B cell (primary cell): Measurements from ENCODE around the gene OR5K3. TPM values are rescaled to one million over a fixed set of nuclear protein-coding genes. Genes with fewer than 3 reads are reported as not detected.

Experiments
- ATAC-seq: fragments of 200-7000 bp; cut with Tn5 transposase; one replicate; pipeline ENCODE4 v1.10.0; 2021; ENCODE audit warnings: low read depth, mild to moderate bottlenecking, moderate number of reproducible peaks, moderate library complexity
- CTCF ChIA-PET: fragments of 350-600 bp; sonication (Branson Sonifier 250); formaldehyde crosslinking; loops from one replicate; lab custom pipeline; 2021; ENCODE audit warnings: antibody characterized with exemption, inconsistent platforms; lab: Charles Lee
- POLR2A ChIA-PET: fragments of 350-600 bp; sonication (Branson Sonifier 250); formaldehyde crosslinking; loops from one replicate; lab custom pipeline; 2021; ENCODE audit warnings: antibody characterized with exemption; lab: Charles Lee
- DNase-seq: peaks from one replicate; pipeline ENCODE4 v3.0.0; 2013
- H2AFZ ChIP-seq: 2 replicates; pipeline ENCODE4 v1.6.1; 2012; ENCODE audit warnings: mild to moderate bottlenecking, low read depth, low read length; ENCODE audit not compliant: insufficient read depth, poor library complexity, severe bottlenecking
- H3K27ac ChIP-seq, 2 donors: 1 replicate in 1 of 2; 2 replicates in 1 of 2; pipeline ENCODE4 v1.5.1; 2012 to 2013; ENCODE audit warnings: low read length in 2 of 2, mild to moderate bottlenecking in 2 of 2, moderate library complexity in 1 of 2
- H3K27me3 ChIP-seq, 4 experiments: fragments of 200-600 bp in 1 of 4; sonication (generic) in 1 of 4; replicated peaks in 1 of 4; 1 replicate in 2 of 4; 2 replicates in 2 of 4; pipeline versions ENCODE4 v1.6.1 to v1.7.0; 2013 to 2016; ENCODE audit warnings: low read length in 3 of 4, mild to moderate bottlenecking in 2 of 4, mixed read lengths in 1 of 4, moderate library complexity in 1 of 4; ENCODE audit not compliant: insufficient read depth in 4 of 4, control insufficient read depth in 3 of 4; ENCODE audit errors: control extremely low read depth in 1 of 4
- H3K36me3 ChIP-seq, 2 experiments: replicated peaks in 1 of 2; 1 replicate in 1 of 2; 2 replicates in 1 of 2; pipeline versions ENCODE4 v1.6.1 to v1.7.1; 2013; ENCODE audit warnings: low read length in 1 of 2; ENCODE audit not compliant: insufficient read depth in 2 of 2, control insufficient read depth in 1 of 2; ENCODE audit errors: control extremely low read depth in 1 of 2, extremely low read depth in 1 of 2
- H3K4me1 ChIP-seq, 2 donors: fragments of 200-600 bp in 1 of 2; sonication (generic) in 1 of 2; 1 replicate in 1 of 2; 2 replicates in 1 of 2; pipeline versions ENCODE4 v1.5.1 to v1.6.1; 2013 to 2017; ENCODE audit warnings: low read length in 2 of 2; ENCODE audit not compliant: control insufficient read depth in 2 of 2, insufficient read depth in 2 of 2
- H3K4me2 ChIP-seq: replicated peaks from 2 replicates; pipeline ENCODE3; 2012; ENCODE audit warnings: mild to moderate bottlenecking, low read depth, low read length; ENCODE audit not compliant: poor library complexity, severe bottlenecking
- H3K4me3 ChIP-seq, 5 experiments: fragments of 200-600 bp in 1 of 5; sonication (generic) in 1 of 5; 1 replicate in 3 of 5; 2 replicates in 2 of 5; pipeline versions ENCODE4 v1.5.1 to v1.7.0; 2011 to 2016; ENCODE audit warnings: low read length in 4 of 5, mild to moderate bottlenecking in 4 of 5, low read depth in 2 of 5, control low read depth in 1 of 5, moderate library complexity in 1 of 5; ENCODE audit not compliant: insufficient read depth in 1 of 5; ENCODE audit errors: control extremely low read depth in 1 of 5, extremely low read depth in 1 of 5
- H3K79me2 ChIP-seq: fragments of 200-600 bp; sonication (generic); one replicate; pipeline ENCODE4 v1.6.0; 2016; ENCODE audit warnings: low read length; ENCODE audit not compliant: control insufficient read depth, insufficient read depth
- H3K9ac ChIP-seq: fragments of 200-600 bp; sonication (generic); 2 replicates; pipeline ENCODE4 v1.6.1; 2017; ENCODE audit warnings: mild to moderate bottlenecking, low read length, moderate library complexity
- H3K9me3 ChIP-seq, 3 donors: one replicate each; pipeline versions ENCODE4 v1.6.1 to v1.7.1; 2013; ENCODE audit warnings: low read length in 2 of 3; ENCODE audit not compliant: control insufficient read depth in 2 of 3, insufficient read depth in 1 of 3; ENCODE audit errors: control extremely low read depth in 1 of 3
- H4K20me1 ChIP-seq: 2 replicates; pipeline ENCODE4 v1.6.0; 2012; ENCODE audit warnings: mild to moderate bottlenecking, low read length; ENCODE audit not compliant: insufficient read depth, control insufficient read depth, poor library complexity, severe bottlenecking
- H3K27ac Mint-ChIP-seq: one replicate; pipeline ENCODE4 v1.8.0; 2021; ENCODE audit warnings: mixed read lengths
- H3K27me3 Mint-ChIP-seq: one replicate; pipeline ENCODE4 v1.8.0; 2021; ENCODE audit warnings: mixed read lengths
- H3K4me1 Mint-ChIP-seq: one replicate; pipeline ENCODE4 v1.8.0; 2021; ENCODE audit warnings: mixed read lengths
- H3K4me3 Mint-ChIP-seq: one replicate; pipeline ENCODE4 v1.8.0; 2021; ENCODE audit warnings: mixed read lengths
- H3K9me3 Mint-ChIP-seq: one replicate; pipeline ENCODE4 v1.8.0; 2022; ENCODE audit warnings: mixed read lengths; ENCODE audit not compliant: insufficient read depth
- CTCF ChIP-seq: fragments of 200-600 bp; IDR thresholded peaks from one replicate; pipeline ENCODE4 v1.8.0; 2022; ENCODE audit warnings: antibody characterized with exemption, mild to moderate bottlenecking
- EZH2 ChIP-seq: IDR thresholded peaks from 2 replicates; pipeline ENCODE4 v1.6.1; 2012; ENCODE audit warnings: borderline replicate concordance, low read depth, mild to moderate bottlenecking, moderate library complexity, low read length; ENCODE audit not compliant: insufficient read depth, poor library complexity, severe bottlenecking
- whole genome bisulfite sequencing: methylation state at CpG from one replicate; pipeline ENCODE4 v1.1.5; 2013; ENCODE audit warnings: missing lambda C conversion rate; ENCODE audit not compliant: insufficient coverage; 5-methylcytosine and 5-hydroxymethylcytosine counted together
- intact Hi-C: fragments of 100-400 bp; cut with micrococcal nuclease; formaldehyde crosslinking; loops from one replicate; pipeline ENCODE4 v1.10.0; 2022
- polyA minus RNA-seq: library from RNA; depleted of rRNA, polyadenylated mRNA; stranded (reverse); fragments of >200 nt; gene quantifications from 2 replicates; pipeline ENCODE4 v1.2.3, GENCODE V29; 2012
- polyA plus RNA-seq: library from polyadenylated mRNA; depleted of rRNA; stranded (reverse); fragments of >200 nt; gene quantifications from 2 replicates; pipeline ENCODE4 v1.2.3, GENCODE V29; 2012
- total RNA-seq, 2 donors: library from RNA; stranded (reverse); fragments of 120-200 nt in 1 of 2; gene quantifications; 1 replicate in 1 of 2; 2 replicates in 1 of 2; pipeline versions ENCODE4 v1.2.3 to v1.2.4, GENCODE V29; 2013 to 2022

The OR5K3 gene
- total RNA-seq (not detected in 2 replicates), polyA plus RNA-seq (not detected in 2 replicates), polyA minus RNA-seq (not detected in 2 replicates)
- total RNA-seq (2013), result not detected

- H2AFZ ChIP-seq, result no peak within 1 kb of the TSS
- no peak within 1 kb of the TSS for H3K27ac Mint-ChIP-seq
- no peak within 1 kb of the TSS for H3K4me3 Mint-ChIP-seq
- H3K4me1 ChIP-seq, result no peaks in the 10 kb centered on the region
- no peak within 1 kb of the TSS for H3K9ac ChIP-seq
- intact Hi-C loops, result no loop called here
- no peak within 1 kb of the TSS for H3K27ac ChIP-seq
- TF ChIP-seq EZH2, result no peak
- no peak for TF ChIP-seq CTCF
- DNase-seq, result no peak
- no peak for ATAC-seq
- H3K4me3 ChIP-seq, result no peak within 1 kb of the TSS
- no peak within 1 kb of the TSS for H3K4me2 ChIP-seq
- no peaks in the 10 kb centered on the region for H3K36me3 ChIP-seq
- peaks cover 0 to 3% (median 0%) of the 10 kb centered on the region in 3 donors for H3K9me3 ChIP-seq
- no peaks in the 10 kb centered on the region for H3K79me2 ChIP-seq
- ChIA-PET CTCF (no interaction called here), POLR2A (no interaction called here)
- no peaks in the 10 kb centered on the region for H4K20me1 ChIP-seq
- H3K4me1 Mint-ChIP-seq, result no peaks in the 10 kb centered on the region
- no peaks in the 10 kb centered on the region for H3K9me3 Mint-ChIP-seq
- no peaks in the 10 kb centered on the region for H3K27me3 ChIP-seq
- peaks cover 18% of the 10 kb centered on the region for H3K27me3 Mint-ChIP-seq
Observed at GRCh38 chr3:98390366-98390765, at the start of gene OR5K3. Gene OR5K3, plus strand, starts transcription at chr3:98390666. Its CDS starts 0 bp downstream, at chr3:98390666.

GRCh38 chr3:98341758-98342157, 48.7 kb upstream of the OR5K3 start:
- WGBS, result 80% methylated on average over 1 of the region's 6 CpGs
- DNase-seq (no peak), ATAC-seq (no peak)
- Histone ChIP-seq H2AFZ (no peak overlapping the region), H3K4me3 (no peak overlapping the region), H4K20me1 (no peaks in the 10 kb centered on the region), H3K79me2 (no peaks in the 10 kb centered on the region), H3K9me3 (no peaks in the 10 kb centered on the region), H3K9ac (no peak overlapping the region), H3K4me1 (no peaks in the 10 kb centered on the region), H3K27ac (no peak overlapping the region), H3K27me3 (no peaks in the 10 kb centered on the region), H3K36me3 (no peaks in the 10 kb centered on the region), H3K4me2 (no peak overlapping the region)
- H3K27ac Mint-ChIP-seq, result no peak overlapping the region
- CTCF ChIA-PET, result no interaction called here
- TF ChIP-seq CTCF, result no peak
- TF ChIP-seq EZH2, result no peak
- POLR2A ChIA-PET, result no interaction called here
- intact Hi-C loops, result loop anchor here (5.0 kb wide), 1 partner anchor 231 kb away; no protein-coding TSS in a partner anchor
- no peak overlapping the region for H3K4me3 Mint-ChIP-seq
- H3K4me1 Mint-ChIP-seq, result no peaks in the 10 kb centered on the region
- H3K9me3 Mint-ChIP-seq, result no peaks in the 10 kb centered on the region
- no peaks in the 10 kb centered on the region for H3K27me3 Mint-ChIP-seq
